ENCODE measurements around the gene NETO2. TPM values are rescaled to one million over a fixed set of nuclear protein-coding genes. Genes with fewer than 3 reads are reported as not detected.

Gene NETO2
- total and polyA plus RNA-seq, 2 experiments from 2014 or later, result 7.8 to 15.2 TPM

- Histone ChIP-seq H4K20me1 (ENCODE audit: insufficient read depth, poor library complexity, severe bottlenecking) (no peaks in the 10 kb centered on the region), H3K79me2 (no peaks in the 10 kb centered on the region), H3K27me3 (no peaks in the 10 kb centered on the region), H3K27ac (no peak overlapping the region), H3K4me2 (no peak overlapping the region), H3K9me2 (replicated peaks; ENCODE audit: insufficient read depth) (no peaks in the 10 kb centered on the region), H2AFZ (no peak overlapping the region), H3K9me3 (ENCODE audit: low read depth) (no peaks in the 10 kb centered on the region), H3K36me3 (replicated peaks; ENCODE audit: insufficient read depth, low read depth) (no peaks in the 10 kb centered on the region), H3K4me3 (no peak overlapping the region), H3K4me1 (ENCODE audit: insufficient read depth) (no peaks in the 10 kb centered on the region)
- DNase-seq (ENCODE audit: low spot score), result no peak
- TF ChIP-seq, protein P1, sequence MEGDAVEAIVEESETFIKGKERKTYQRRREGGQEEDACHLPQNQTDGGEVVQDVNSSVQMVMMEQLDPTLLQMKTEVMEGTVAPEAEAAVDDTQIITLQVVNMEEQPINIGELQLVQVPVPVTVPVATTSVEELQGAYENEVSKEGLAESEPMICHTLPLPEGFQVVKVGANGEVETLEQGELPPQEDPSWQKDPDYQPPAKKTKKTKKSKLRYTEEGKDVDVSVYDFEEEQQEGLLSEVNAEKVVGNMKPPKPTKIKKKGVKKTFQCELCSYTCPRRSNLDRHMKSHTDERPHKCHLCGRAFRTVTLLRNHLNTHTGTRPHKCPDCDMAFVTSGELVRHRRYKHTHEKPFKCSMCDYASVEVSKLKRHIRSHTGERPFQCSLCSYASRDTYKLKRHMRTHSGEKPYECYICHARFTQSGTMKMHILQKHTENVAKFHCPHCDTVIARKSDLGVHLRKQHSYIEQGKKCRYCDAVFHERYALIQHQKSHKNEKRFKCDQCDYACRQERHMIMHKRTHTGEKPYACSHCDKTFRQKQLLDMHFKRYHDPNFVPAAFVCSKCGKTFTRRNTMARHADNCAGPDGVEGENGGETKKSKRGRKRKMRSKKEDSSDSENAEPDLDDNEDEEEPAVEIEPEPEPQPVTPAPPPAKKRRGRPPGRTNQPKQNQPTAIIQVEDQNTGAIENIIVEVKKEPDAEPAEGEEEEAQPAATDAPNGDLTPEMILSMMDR (IDR thresholded peaks at IDR 0.05; ENCODE audit: poor library complexity), result no peak
- no peak for TF ChIP-seq EZH2phosphoT487 (IDR thresholded peaks at IDR 0.05; ENCODE audit: low read depth, severe bottlenecking, unreplicated experiment)
- TF ChIP-seq EZH2 (IDR thresholded peaks at IDR 0.05; ENCODE audit: borderline replicate concordance), result no peak
These were observed 31.4 kb upstream of the NETO2 start for GRCh38 chr16:47175152-47175551.

DNA sequence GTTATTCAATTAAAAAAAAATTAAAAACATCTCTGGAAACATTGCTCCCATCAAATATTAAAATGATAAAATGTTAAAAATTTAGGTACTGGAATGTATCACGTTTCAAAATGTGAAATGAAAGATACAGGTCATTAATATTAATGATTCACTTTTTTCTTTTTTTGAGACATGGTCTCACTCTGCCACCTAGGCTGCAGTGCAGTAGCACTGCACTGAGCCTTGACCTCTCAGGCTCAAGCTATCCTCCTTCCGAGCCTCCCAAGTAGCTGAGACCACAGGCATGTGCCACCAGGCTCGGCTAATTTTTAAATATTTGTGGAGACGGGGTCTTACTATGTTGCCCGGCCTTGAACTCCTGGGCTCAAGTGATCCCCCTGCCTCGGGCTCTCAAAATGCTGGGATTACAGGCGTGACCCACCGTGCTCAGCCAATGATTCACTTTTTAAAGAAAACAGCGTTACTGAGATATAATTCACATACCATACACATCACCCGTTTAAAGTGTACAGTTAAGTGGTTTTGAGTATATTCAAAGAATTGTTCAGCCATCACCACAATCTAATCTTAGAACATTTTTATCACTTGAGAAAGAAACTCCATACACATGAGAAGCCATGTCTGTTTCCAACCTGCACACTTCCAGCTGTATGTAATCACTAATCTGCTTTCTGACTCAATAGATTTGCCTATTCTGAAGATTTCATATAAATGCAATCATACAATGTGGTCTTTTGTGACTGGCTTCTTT is 19.1 kb upstream of the NETO2 start:
- Histone ChIP-seq H2AFZ (no peak overlapping the region), H3K27me3 (no peaks in the 10 kb centered on the region), H3K36me3 (replicated peaks; ENCODE audit: insufficient read depth, low read depth) (no peaks in the 10 kb centered on the region), H3K4me3 (no peak overlapping the region), H3K9me2 (replicated peaks; ENCODE audit: insufficient read depth) (no peaks in the 10 kb centered on the region), H3K27ac (no peak overlapping the region), H3K9me3 (ENCODE audit: low read depth) (no peaks in the 10 kb centered on the region), H3K79me2 (no peaks in the 10 kb centered on the region), H3K4me2 (no peak overlapping the region), H4K20me1 (ENCODE audit: insufficient read depth, poor library complexity, severe bottlenecking) (no peaks in the 10 kb centered on the region), H3K4me1 (ENCODE audit: insufficient read depth) (no peaks in the 10 kb centered on the region)
- 91% methylated on average over 10 of the region's 10 CpGs for whole genome bisulfite sequencing (ENCODE audit: low lambda C conversion rate, missing lambda C conversion rate)
- no peak for DNase-seq (ENCODE audit: low spot score)
- TF ChIP-seq EZH2 (IDR thresholded peaks at IDR 0.05; ENCODE audit: borderline replicate concordance), result no peak
- TF ChIP-seq, protein P1 (IDR thresholded peaks at IDR 0.05; ENCODE audit: poor library complexity), result no peak
- TF ChIP-seq EZH2phosphoT487 (IDR thresholded peaks at IDR 0.05; ENCODE audit: low read depth, severe bottlenecking, unreplicated experiment), result no peak

- Histone ChIP-seq H3K36me3 (replicated peaks; ENCODE audit: insufficient read depth, low read depth) (no peaks in the 10 kb centered on the region), H3K27me3 (no peaks in the 10 kb centered on the region), H3K4me3 (no peak overlapping the region), H3K27ac (no peak overlapping the region), H3K79me2 (no peaks in the 10 kb centered on the region), H3K4me2 (no peak overlapping the region), H3K4me1 (ENCODE audit: insufficient read depth) (no peaks in the 10 kb centered on the region), H4K20me1 (ENCODE audit: insufficient read depth, poor library complexity, severe bottlenecking) (no peaks in the 10 kb centered on the region), H3K9me2 (replicated peaks; ENCODE audit: insufficient read depth) (no peaks in the 10 kb centered on the region), H3K9me3 (ENCODE audit: low read depth) (no peaks in the 10 kb centered on the region), H2AFZ (no peak overlapping the region)
- 90% methylated on average over 4 of the region's 4 CpGs for WGBS (ENCODE audit: low lambda C conversion rate, missing lambda C conversion rate)
- TF ChIP-seq EZH2 (IDR thresholded peaks at IDR 0.05; ENCODE audit: borderline replicate concordance), result no peak
- TF ChIP-seq, protein P1 (IDR thresholded peaks at IDR 0.05; ENCODE audit: poor library complexity), result no peak
- no peak for TF ChIP-seq EZH2phosphoT487 (IDR thresholded peaks at IDR 0.05; ENCODE audit: low read depth, severe bottlenecking, unreplicated experiment)
- DNase-seq (ENCODE audit: low spot score), result no peak
These were observed 17.7 kb upstream of the NETO2 start for GRCh38 chr16:47161464-47161863.
